ENCODE measurements around the gene UBE2L5. TPM values are rescaled to one million over a fixed set of nuclear protein-coding genes. Genes with fewer than 3 reads are reported as not detected.

UBE2L5 gene
- total and polyA plus RNA-seq, 2 donors (not counting 1 experiment from before 2014, with no cell fraction given): 0.20 TPM; not detected in 1

GRCh38 chr13:30400376-30400775 is 21.9 kb upstream of the UBE2L5 start:
- Histone ChIP-seq H2AFZ (ENCODE audit: low read length) (no peak overlapping the region), H3K9me3 (ENCODE audit: control insufficient read depth, insufficient read depth, low read depth, low read length) (no peaks in the 10 kb centered on the region), H3K79me2 (ENCODE audit: control insufficient read depth, insufficient read depth, low read length) (no peaks in the 10 kb centered on the region), H3K36me3 (ENCODE audit: control insufficient read depth, insufficient read depth, low read length) (no peaks in the 10 kb centered on the region), H3K4me1 (ENCODE audit: control insufficient read depth, extremely low read depth, insufficient read depth, low read length) (no peaks in the 10 kb centered on the region), H4K20me1 (ENCODE audit: control insufficient read depth, extremely low read depth, insufficient read depth, low read length) (no peaks in the 10 kb centered on the region), H3K27ac (ENCODE audit: insufficient read depth, low read length) (no peak overlapping the region), H3K27me3 (ENCODE audit: control insufficient read depth, insufficient read depth, low read length) (no peaks in the 10 kb centered on the region), H3K4me2 (ENCODE audit: extremely low read depth, insufficient read depth, low read length) (no peak overlapping the region), H3K9ac (ENCODE audit: insufficient read depth, low read length) (no peak overlapping the region), H3K4me3 (replicated peaks in 1 of 4; ENCODE audit: control extremely low read depth in 1 of 4, insufficient read depth in 1 of 4, low read depth in 3 of 4, low read length in 4 of 4) (no peak overlapping the region)
- DNase-seq (ENCODE audit: low read depth in 2 of 2): no peak
- TF ChIP-seq CTCF (conservative IDR thresholded peaks at IDR 0.05 in 1 of 2, IDR thresholded peaks at IDR 0.05 in 1 of 2; ENCODE audit: low read depth in 1 of 2, low read length in 2 of 2): no peak
- no peak for TF ChIP-seq EZH2 (IDR thresholded peaks at IDR 0.05; ENCODE audit: low read length, missing control alignments)

GRCh38 chr13:30401347-30401746 is 20.9 kb upstream of the UBE2L5 start:
- Histone ChIP-seq H3K4me1 (ENCODE audit: control insufficient read depth, extremely low read depth, insufficient read depth, low read length) (no peaks in the 10 kb centered on the region), H3K4me2 (ENCODE audit: extremely low read depth, insufficient read depth, low read length) (no peak overlapping the region), H4K20me1 (ENCODE audit: control insufficient read depth, extremely low read depth, insufficient read depth, low read length) (no peaks in the 10 kb centered on the region), H3K9ac (ENCODE audit: insufficient read depth, low read length) (no peak overlapping the region), H3K27ac (ENCODE audit: insufficient read depth, low read length) (no peak overlapping the region), H3K79me2 (ENCODE audit: control insufficient read depth, insufficient read depth, low read length) (no peaks in the 10 kb centered on the region), H3K4me3 (replicated peaks in 1 of 4; ENCODE audit: control extremely low read depth in 1 of 4, insufficient read depth in 1 of 4, low read depth in 3 of 4, low read length in 4 of 4) (no peak overlapping the region), H3K9me3 (ENCODE audit: control insufficient read depth, insufficient read depth, low read depth, low read length) (no peaks in the 10 kb centered on the region), H2AFZ (ENCODE audit: low read length) (no peak overlapping the region), H3K27me3 (ENCODE audit: control insufficient read depth, insufficient read depth, low read length) (no peaks in the 10 kb centered on the region), H3K36me3 (ENCODE audit: control insufficient read depth, insufficient read depth, low read length) (no peaks in the 10 kb centered on the region)
- TF ChIP-seq CTCF (conservative IDR thresholded peaks at IDR 0.05 in 1 of 2, IDR thresholded peaks at IDR 0.05 in 1 of 2; ENCODE audit: low read depth in 1 of 2, low read length in 2 of 2) (no peak), EZH2 (IDR thresholded peaks at IDR 0.05; ENCODE audit: low read length, missing control alignments) (no peak)
- DNase-seq (ENCODE audit: low read depth in 2 of 2): no peak

- Histone ChIP-seq H3K9ac (ENCODE audit: insufficient read depth, low read length) (no peak overlapping the region), H2AFZ (ENCODE audit: low read length) (no peak overlapping the region), H3K27ac (ENCODE audit: insufficient read depth, low read length) (no peak overlapping the region), H3K36me3 (ENCODE audit: control insufficient read depth, insufficient read depth, low read length) (no peaks in the 10 kb centered on the region), H3K27me3 (ENCODE audit: control insufficient read depth, insufficient read depth, low read length) (no peaks in the 10 kb centered on the region), H3K4me1 (ENCODE audit: control insufficient read depth, extremely low read depth, insufficient read depth, low read length) (peaks cover 3% of the 10 kb centered on the region), H3K79me2 (ENCODE audit: control insufficient read depth, insufficient read depth, low read length) (no peaks in the 10 kb centered on the region), H4K20me1 (ENCODE audit: control insufficient read depth, extremely low read depth, insufficient read depth, low read length) (no peaks in the 10 kb centered on the region), H3K4me3 (replicated peaks in 1 of 4; ENCODE audit: control extremely low read depth in 1 of 4, insufficient read depth in 1 of 4, low read depth in 3 of 4, low read length in 4 of 4) (no peak overlapping the region), H3K4me2 (ENCODE audit: extremely low read depth, insufficient read depth, low read length) (no peak overlapping the region), H3K9me3 (ENCODE audit: control insufficient read depth, insufficient read depth, low read depth, low read length) (no peaks in the 10 kb centered on the region)
- TF ChIP-seq CTCF (conservative IDR thresholded peaks at IDR 0.05 in 1 of 2, IDR thresholded peaks at IDR 0.05 in 1 of 2; ENCODE audit: low read depth in 1 of 2, low read length in 2 of 2): no peak
- no peak for TF ChIP-seq EZH2 (IDR thresholded peaks at IDR 0.05; ENCODE audit: low read length, missing control alignments)
- DNase-seq (ENCODE audit: low read depth in 2 of 2): no peak
Observed at GRCh38 chr13:30403456-30403855, 18.8 kb upstream of the UBE2L5 start.
